H1 (cell line): ENCODE results near the gene SMIM44. TPM values are rescaled to one million over a fixed set of nuclear protein-coding genes. Genes with fewer than 3 reads are reported as not detected.

ENCODE experiments used
- CTCF ChIA-PET: fragments of 300-600 bp; sonication (Branson Sonifier 250); formaldehyde crosslinking; loops from one replicate; lab custom pipeline; 2021; ENCODE audit not compliant: partially characterized antibody; lab: Charles Lee
- POLR2A ChIA-PET: fragments of 300-600 bp; sonication (Branson Sonifier 250); formaldehyde crosslinking; loops from one replicate; lab custom pipeline; 2021; ENCODE audit warnings: inconsistent platforms; ENCODE audit not compliant: partially characterized antibody; lab: Charles Lee
- DNase-seq, 2 experiments: peaks; one replicate each; pipeline versions ENCODE4 v3.0.0 to v3.0.0-alpha.2; 2010 to 2022; ENCODE audit warnings: low spot score in 2 of 2, low read depth in 1 of 2, mixed read lengths in 1 of 2
- FAIRE-seq: peaks from 2 replicates; lab custom pipeline; 2011; peaks lifted over from hg19 to GRCh38; lab: Jason Lieb, UNC
- H2AFZ ChIP-seq: 2 replicates; pipeline ENCODE4 v1.8.1; 2012; ENCODE audit warnings: low read length, inconsistent platforms
- H2AK5ac ChIP-seq: 2 replicates; pipeline ENCODE4 v1.6.1; 2013; ENCODE audit warnings: low read depth, low read length
- H2BK120ac ChIP-seq: replicated peaks from 2 replicates; pipeline ENCODE3; 2013; ENCODE audit warnings: low read depth, low read length, inconsistent platforms
- H2BK12ac ChIP-seq: 2 replicates; pipeline ENCODE4 v1.6.1; 2013; ENCODE audit warnings: low read depth, low read length
- H2BK15ac ChIP-seq: 2 replicates; pipeline ENCODE4 v1.6.1; 2013; ENCODE audit warnings: low read length
- H2BK20ac ChIP-seq: 2 replicates; pipeline ENCODE4 v1.6.1; 2013; ENCODE audit warnings: low read length
- H2BK5ac ChIP-seq: 2 replicates; pipeline ENCODE4 v1.6.1; 2013; ENCODE audit warnings: low read depth, low read length
- H3K14ac ChIP-seq: 2 replicates; pipeline ENCODE4 v1.6.1; 2013; ENCODE audit warnings: inconsistent platforms; ENCODE audit not compliant: insufficient read length
- H3K18ac ChIP-seq: 2 replicates; pipeline ENCODE4 v1.6.1; 2013; ENCODE audit warnings: low read length; ENCODE audit errors: extremely low read depth
- H3K23ac ChIP-seq: 2 replicates; pipeline ENCODE4 v1.6.1; 2013; ENCODE audit warnings: inconsistent platforms; ENCODE audit not compliant: insufficient read length
- H3K23me2 ChIP-seq: 2 replicates; pipeline ENCODE4 v1.6.1; 2013; ENCODE audit warnings: low read depth, low read length
- H3K27ac ChIP-seq: 2 replicates; pipeline ENCODE4 v1.6.1; 2011; ENCODE audit warnings: low read depth, low read length, inconsistent platforms
- H3K27me3 ChIP-seq, 4 experiments: replicated peaks in 1 of 4; 1 replicate in 1 of 4; 2 replicates in 3 of 4; pipeline versions ENCODE4 v1.6.1 to v1.8.1; 2011 to 2013; ENCODE audit warnings: low read length in 3 of 4, mild to moderate bottlenecking in 3 of 4, inconsistent platforms in 2 of 4, mixed read lengths in 2 of 4, moderate library complexity in 1 of 4; ENCODE audit not compliant: control insufficient read depth in 3 of 4, insufficient read depth in 3 of 4; ENCODE audit errors: extremely low read depth in 1 of 4
- H3K36me3 ChIP-seq, 4 experiments: 2 replicates each; pipeline versions ENCODE4 v1.6.1 to v1.8.1; 2011 to 2013; ENCODE audit warnings: mild to moderate bottlenecking in 4 of 4, low read length in 3 of 4, moderate library complexity in 2 of 4, control low read depth in 1 of 4, inconsistent platforms in 1 of 4; ENCODE audit not compliant: insufficient read depth in 4 of 4, control insufficient read depth in 2 of 4
- H3K4ac ChIP-seq: replicated peaks from 2 replicates; pipeline ENCODE3; 2013; ENCODE audit warnings: low read length, low read depth, mixed read lengths, inconsistent platforms; ENCODE audit not compliant: insufficient read length
- H3K4me1 ChIP-seq, 4 experiments: replicated peaks in 1 of 4; 1 replicate in 1 of 4; 2 replicates in 3 of 4; pipeline versions ENCODE4 v1.6.1 to v1.8.1; 2011 to 2013; ENCODE audit warnings: low read length in 3 of 4, inconsistent platforms in 2 of 4, mixed read lengths in 1 of 4; ENCODE audit not compliant: insufficient read depth in 4 of 4, control insufficient read depth in 3 of 4
- H3K4me2 ChIP-seq, 2 experiments: 2 replicates each; pipeline versions ENCODE4 v1.6.1 to v1.8.1; 2011 to 2013; ENCODE audit warnings: low read depth in 2 of 2, low read length in 2 of 2, control low read depth in 1 of 2, inconsistent platforms in 1 of 2, mild to moderate bottlenecking in 1 of 2; ENCODE audit not compliant: insufficient read depth in 1 of 2
- H3K4me3 ChIP-seq, 4 experiments: fragments of 200-600, 300-600 bp in 1 of 4; sonication (generic), shearing (Covaris generic), sonication (Bioruptor Twin) in 1 of 4; 2 replicates each; pipeline versions ENCODE4 v1.5.1 to v1.8.1; 2011 to 2016; ENCODE audit warnings: low read length in 4 of 4, low read depth in 3 of 4, control low read depth in 2 of 4, inconsistent platforms in 2 of 4, mild to moderate bottlenecking in 2 of 4, mixed read lengths in 1 of 4, moderate library complexity in 1 of 4; ENCODE audit not compliant: insufficient read depth in 2 of 4; ENCODE audit errors: extremely low read depth in 1 of 4
- H3K56ac ChIP-seq: replicated peaks from 2 replicates; pipeline ENCODE3; 2013; ENCODE audit warnings: low read depth, mild to moderate bottlenecking, mixed read lengths, low read length, inconsistent platforms; ENCODE audit not compliant: insufficient read length
- H3K79me1 ChIP-seq: 2 replicates; pipeline ENCODE4 v1.6.1; 2013; ENCODE audit warnings: low read depth, low read length, control low read depth
- H3K79me2 ChIP-seq, 2 experiments: 2 replicates each; pipeline versions ENCODE4 v1.6.1 to v1.8.1; 2012 to 2013; ENCODE audit warnings: low read length in 2 of 2, mild to moderate bottlenecking in 2 of 2, inconsistent platforms in 1 of 2; ENCODE audit not compliant: insufficient read depth in 2 of 2, control insufficient read depth in 1 of 2
- H3K9ac ChIP-seq, 4 experiments: replicated peaks in 1 of 4; 1 replicate in 1 of 4; 2 replicates in 3 of 4; pipeline versions ENCODE4 v1.6.1 to v1.8.1; 2011 to 2013; ENCODE audit warnings: low read depth in 3 of 4, low read length in 3 of 4, control low read depth in 2 of 4, mild to moderate bottlenecking in 2 of 4, moderate library complexity in 2 of 4, inconsistent platforms in 1 of 4; ENCODE audit errors: extremely low read depth in 1 of 4
- H3K9me3 ChIP-seq, 2 experiments: 2 replicates each; pipeline versions ENCODE4 v1.6.1 to v1.8.1; 2012 to 2013; ENCODE audit warnings: mild to moderate bottlenecking in 2 of 2, moderate library complexity in 2 of 2, control low read depth in 1 of 2, inconsistent platforms in 1 of 2, low read depth in 1 of 2, low read length in 1 of 2, mixed read lengths in 1 of 2; ENCODE audit not compliant: insufficient read depth in 2 of 2
- H4K20me1 ChIP-seq, 2 experiments: replicated peaks in 1 of 2; 2 replicates each; pipeline versions ENCODE3 to v1.8.1; 2011 to 2013; ENCODE audit warnings: inconsistent platforms in 2 of 2, low read length in 2 of 2, mild to moderate bottlenecking in 1 of 2; ENCODE audit not compliant: insufficient read depth in 2 of 2, control insufficient read depth in 1 of 2
- H4K5ac ChIP-seq: 2 replicates; pipeline ENCODE4 v1.6.1; 2013; ENCODE audit warnings: low read length, low read depth, mixed read lengths, inconsistent platforms; ENCODE audit not compliant: insufficient read length
- H4K8ac ChIP-seq: 2 replicates; pipeline ENCODE4 v1.8.0; 2013; ENCODE audit warnings: mild to moderate bottlenecking, moderate library complexity, low read length, inconsistent platforms; ENCODE audit not compliant: insufficient read depth; ENCODE audit errors: extremely low read depth
- H4K91ac ChIP-seq: replicated peaks from 2 replicates; pipeline ENCODE3; 2013; ENCODE audit warnings: low read length, mixed read lengths, inconsistent platforms; ENCODE audit not compliant: insufficient read length
- KDM5A ChIP-seq: fragments of 200-600 bp; IDR thresholded peaks from 2 replicates; pipeline ENCODE4 v1.7.1; 2012; ENCODE audit warnings: mild to moderate bottlenecking, low read length, inconsistent platforms, mixed read lengths
- SAP30 ChIP-seq: fragments of 300-600 bp; sonication (generic); IDR thresholded peaks from 2 replicates; pipeline ENCODE4 v1.7.1; 2012; ENCODE audit warnings: low read length, moderate library complexity, mild to moderate bottlenecking, inconsistent platforms; ENCODE audit not compliant: insufficient read depth, insufficient replicate concordance
- SIN3A ChIP-seq, 2 experiments: IDR thresholded peaks in 1 of 2; conservative IDR thresholded peaks in 1 of 2; 2 replicates each; pipeline ENCODE4 v1.6.1; 2011 to 2012; ENCODE audit warnings: low read length in 2 of 2, improper control_type of control experiment in 1 of 2, low read depth in 1 of 2, mild to moderate bottlenecking in 1 of 2
- WGBS, 2 experiments: shearing (Covaris generic) in 1 of 2; methylation state at CpG; one replicate each; pipeline versions ENCODE4 v1.1.6 to v1.1.7; 2013 to 2015; ENCODE audit warnings: low lambda C conversion rate in 2 of 2, mixed read lengths in 2 of 2, inconsistent platforms in 1 of 2, low coverage in 1 of 2, missing lambda C conversion rate in 1 of 2; ENCODE audit not compliant: insufficient replicate concordance in 2 of 2, insufficient coverage in 1 of 2, insufficient read length in 1 of 2; ENCODE audit errors: extremely low coverage in 1 of 2, missing lambda C conversion rate in 1 of 2; 5-methylcytosine and 5-hydroxymethylcytosine counted together
- polyA plus RNA-seq, 7 experiments: library from polyadenylated mRNA; depleted of rRNA in 3 of 7; stranded (reverse) in 5 of 7; unstranded in 2 of 7; fragments of >200 nt in 5 of 7; fragments of 200-250 nt in 2 of 7; gene quantifications; 1 replicate in 5 of 7; 2 replicates in 1 of 7; 4 replicates in 1 of 7; pipeline versions ENCODE4 v1.2.1 to v1.2.3, GENCODE V29; 2011 to 2013; ENCODE audit warnings: missing spikeins in 2 of 7, mixed read lengths in 2 of 7
- total RNA-seq: library from RNA; stranded (reverse); fragmentation: NEBNext Ultra II Directional; extraction: Animal tissue kit (Norgen Biotek cat#: 25700); gene quantifications from 2 replicates; pipeline ENCODE4 v1.2.1, GENCODE V29; 2021

The SMIM44 gene
- total and polyA plus RNA-seq, 2 of the 8 experiments (the other 6 are each of a cell fraction or from before 2014, with no cell fraction given) = not detected

- no peak overlapping the region for H3K4ac ChIP-seq
- H3K27me3 ChIP-seq = peaks cover 0 to 9% (median 4%) of the 10 kb centered on the region in 4 experiments; a peak in 4 of 7 replicates
- no peaks in the 10 kb centered on the region for H3K36me3 ChIP-seq
- TF ChIP-seq SAP30 = no peak
- no peak for TF ChIP-seq KDM5A
- no peak for TF ChIP-seq SIN3A (conservative IDR thresholded peaks at IDR 0.05 in 1 of 2, IDR thresholded peaks at IDR 0.05 in 1 of 2; ENCODE audit: low read depth in 1 of 2, low read length in 2 of 2)
- no peak overlapping the region for H2BK5ac ChIP-seq
- POLR2A ChIA-PET = no interaction called here
- H3K4me1 ChIP-seq = peaks cover 0 to 2% (median 2%) of the 10 kb centered on the region in 4 experiments; a peak in 6 of 7 replicates
- no peak overlapping the region for H3K9ac ChIP-seq
- no peaks in the 10 kb centered on the region for H3K9me3 ChIP-seq
- no peak overlapping the region for H3K56ac ChIP-seq
- WGBS, 2 experiments = 80 to 100% methylated on average over 1 to 4 of the region's 4 CpGs
- peaks cover 23% of the 10 kb centered on the region; the same call in 1 of the 2 replicates for H3K23me2 ChIP-seq
- H4K20me1 ChIP-seq = peaks cover 0 to 10% of the 10 kb centered on the region in 2 experiments
- no peak overlapping the region for H3K23ac ChIP-seq
- no peak for DNase-seq
- H2AFZ ChIP-seq = no peak overlapping the region
- H4K5ac ChIP-seq = no peak overlapping the region
- H4K91ac ChIP-seq = no peak overlapping the region
- H2BK20ac ChIP-seq = no peak overlapping the region
- no peak overlapping the region for H2BK120ac ChIP-seq
- no peak overlapping the region for H2AK5ac ChIP-seq
- H3K79me2 ChIP-seq = no peaks in the 10 kb centered on the region
- no peak overlapping the region for H3K18ac ChIP-seq
- no peak overlapping the region for H2BK12ac ChIP-seq
- H4K8ac ChIP-seq = no peak overlapping the region; the same call in 1 of the 2 replicates
- H3K4me3 ChIP-seq = no peak overlapping the region
- H3K4me2 ChIP-seq = no peak overlapping the region
- FAIRE-seq = no peak
- H2BK15ac ChIP-seq = no peak overlapping the region
- H3K27ac ChIP-seq = no peak overlapping the region
- no peak overlapping the region for H3K14ac ChIP-seq
- CTCF ChIA-PET = no interaction called here
- H3K79me1 ChIP-seq = no peaks in the 10 kb centered on the region
Observed at GRCh38 chr19:3475449-3475848, 7.8 kb downstream of the SMIM44 start.
